ENCODE data around the gene PHIP. TPM values are rescaled to one million over a fixed set of nuclear protein-coding genes. Genes with fewer than 3 reads are reported as not detected.

Gene PHIP
- total and polyA plus RNA-seq, 2 of the 8 experiments (the other 6 are each of a cell fraction or from before 2014, with no cell fraction given): 7.3 to 56.2 TPM

- no peaks in the 10 kb centered on the region for H4K20me1 ChIP-seq (replicated peaks in 1 of 2; ENCODE audit: control insufficient read depth in 1 of 2, insufficient read depth in 2 of 2, low read length in 2 of 2)
- no peak overlapping the region for H3K27ac ChIP-seq (ENCODE audit: low read depth, low read length)
- no peak overlapping the region for H2BK20ac ChIP-seq (ENCODE audit: low read length)
- H3K18ac ChIP-seq (ENCODE audit: extremely low read depth, low read length): no peak overlapping the region
- no peak overlapping the region for H4K5ac ChIP-seq (ENCODE audit: insufficient read length, low read depth, low read length)
- no peak overlapping the region for H2BK12ac ChIP-seq (ENCODE audit: low read depth, low read length)
- no peak overlapping the region for H4K8ac ChIP-seq (ENCODE audit: extremely low read depth, insufficient read depth, low read length)
- no peak overlapping the region for H3K14ac ChIP-seq (ENCODE audit: insufficient read length)
- H3K4me3 ChIP-seq (ENCODE audit: extremely low read depth in 1 of 4, insufficient read depth in 2 of 4, low read depth in 3 of 4, low read length in 4 of 4): no peak overlapping the region
- peaks cover 3% of the 10 kb centered on the region for H3K23me2 ChIP-seq (ENCODE audit: low read depth, low read length)
- no peak overlapping the region for H3K4ac ChIP-seq (replicated peaks; ENCODE audit: insufficient read length, low read depth, low read length)
- no peak overlapping the region for H2BK120ac ChIP-seq (replicated peaks; ENCODE audit: low read depth, low read length)
- ChIA-PET CTCF (ENCODE audit: partially characterized antibody) (interaction anchor here (3.1 kb wide), 1 partner anchor 10 kb away, joined by 9 read pairs; no protein-coding TSS in a partner anchor), POLR2A (ENCODE audit: partially characterized antibody) (interaction anchor here (0.7 kb wide), 1 partner anchor 24 kb away, joined by 3 read pairs; no protein-coding TSS in a partner anchor)
- H2AFZ ChIP-seq (ENCODE audit: low read length): no peak overlapping the region
- peaks cover 0 to 4% (median 0%) of the 10 kb centered on the region in 4 experiments; a peak in 1 of 7 replicates for H3K4me1 ChIP-seq (replicated peaks in 1 of 4; ENCODE audit: control insufficient read depth in 3 of 4, insufficient read depth in 4 of 4, low read length in 3 of 4)
- FAIRE-seq (no peak), DNase-seq (ENCODE audit: low read depth in 1 of 2, low spot score in 2 of 2) (no peak)
- H2BK5ac ChIP-seq (ENCODE audit: low read depth, low read length): no peak overlapping the region
- H3K9ac ChIP-seq (replicated peaks in 1 of 4; ENCODE audit: extremely low read depth in 1 of 4, low read depth in 3 of 4, low read length in 3 of 4): no peak overlapping the region
- no peaks in the 10 kb centered on the region for H3K79me1 ChIP-seq (ENCODE audit: low read depth, low read length)
- no peak overlapping the region for H2BK15ac ChIP-seq (ENCODE audit: low read length)
- no peak overlapping the region for H2AK5ac ChIP-seq (ENCODE audit: low read depth, low read length)
- H3K27me3 ChIP-seq (replicated peaks in 1 of 4; ENCODE audit: control insufficient read depth in 3 of 4, extremely low read depth in 1 of 4, insufficient read depth in 3 of 4, low read length in 3 of 4): no peaks in the 10 kb centered on the region
- H3K4me2 ChIP-seq (ENCODE audit: insufficient read depth in 1 of 2, low read depth in 2 of 2, low read length in 2 of 2): no peak overlapping the region
- H3K23ac ChIP-seq (ENCODE audit: insufficient read length): no peak overlapping the region
- no peak overlapping the region for H4K91ac ChIP-seq (replicated peaks; ENCODE audit: insufficient read length, low read length)
- H3K56ac ChIP-seq (replicated peaks; ENCODE audit: insufficient read length, low read depth, low read length): no peak overlapping the region
- no peaks in the 10 kb centered on the region; a peak in 1 of 8 replicates for H3K36me3 ChIP-seq (ENCODE audit: control insufficient read depth in 2 of 4, insufficient read depth in 4 of 4, low read length in 3 of 4)
- peaks cover 0 to 1% of the 10 kb centered on the region in 2 experiments; a peak in 2 of 4 replicates for H3K79me2 ChIP-seq (ENCODE audit: control insufficient read depth in 1 of 2, insufficient read depth in 2 of 2, low read length in 2 of 2)
- no peaks in the 10 kb centered on the region for H3K9me3 ChIP-seq (ENCODE audit: insufficient read depth in 2 of 2, low read depth in 1 of 2, low read length in 1 of 2)
- TF ChIP-seq PHF8 (conservative IDR thresholded peaks at IDR 0.05; ENCODE audit: low read depth, low read length) (no peak), NANOG (IDR thresholded peaks at IDR 0.05; ENCODE audit: insufficient read depth, low read depth, low read length, poor library complexity, severe bottlenecking) (no peak), BCL11A (IDR thresholded peaks at IDR 0.05; ENCODE audit: low read depth in 2 of 2, low read length in 2 of 2) (no peak), EGR1 (IDR thresholded peaks at IDR 0.05; ENCODE audit: borderline replicate concordance, low read depth, low read length) (no peak), RXRA (IDR thresholded peaks at IDR 0.05; ENCODE audit: insufficient read depth, low read depth, low read length) (no peak), SIX5 (IDR thresholded peaks at IDR 0.05; ENCODE audit: low read depth, low read length) (no peak), TBP (IDR thresholded peaks at IDR 0.05; ENCODE audit: low read depth, low read length) (no peak)
These were observed 3.6 kb upstream of the PHIP start for GRCh38 chr6:79081663-79082062.

Data from H1 (cell line).